Muscle of back (tissue), 11 donors: ENCODE data around the gene P3R3URF. TPM values are rescaled to one million over a fixed set of nuclear protein-coding genes. Genes with fewer than 3 reads are reported as not detected.
A peak's percentile ranks its signal among the peaks of the same experiment; 100 is the strongest.

Source experiments
- DNase-seq, 3 donors: peaks; one replicate each; pipeline versions ENCODE4 v3.0.0 to v3.0.0-alpha.2; 2013
- polyA plus RNA-seq, 10 donors: library from polyadenylated mRNA; unstranded; fragments of 120-200 nt; gene quantifications; one replicate each; pipeline ENCODE4 v1.2.1, GENCODE V29; 2013; ENCODE audit not compliant: insufficient read length in 10 of 10

Gene P3R3URF
- polyA plus RNA-seq, 10 donors, result not detected

GRCh38 chr1:46174448-46175231 lies 1.6 kb downstream of the P3R3URF start, which contains the start of gene TSPAN1:
TSPAN1 (plus strand) TSS chr1:46175087; CDS start chr1:46181108, 6,021 bp downstream.
- DNase-seq, result peak in 2 of 3 donors; percentile 9 to 39

GRCh38 chr1:46173361-46173856 lies 2.9 kb downstream of the P3R3URF start:
- DNase-seq, result peak in 2 of 3 donors; percentile 15 to 55

GRCh38 chr1:46172321-46172720 lies 4.0 kb downstream of the P3R3URF start:
- DNase-seq, result no peak

- no peak for DNase-seq
Measured at GRCh38 chr1:46171871-46172270, 4.4 kb downstream of the P3R3URF start.

GRCh38 chr1:46171351-46171750 lies 4.9 kb downstream of the P3R3URF start:
- DNase-seq, result no peak

- no peak for DNase-seq
Measured at GRCh38 chr1:46169811-46170454, 6.4 kb downstream of the P3R3URF start.

- DNase-seq, result no peak
Measured at GRCh38 chr1:46168477-46168876, 7.8 kb downstream of the P3R3URF start.

- peak in 2 of 3 donors; percentile 29 to 71 for DNase-seq
Measured at GRCh38 chr1:46166521-46167462, 9.5 kb downstream of the P3R3URF start.

GRCh38 chr1:46160212-46160611 lies 16.1 kb downstream of the P3R3URF start:
- DNase-seq, result no peak

GRCh38 chr1:46159516-46159915 lies 16.8 kb downstream of the P3R3URF start:
- no peak for DNase-seq

GRCh38 chr1:46158312-46159281 lies 17.7 kb downstream of the P3R3URF start:
- DNase-seq, result no peak

GRCh38 chr1:46157916-46158311 lies 18.4 kb downstream of the P3R3URF start:
- no peak for DNase-seq

GRCh38 chr1:46153732-46154131 lies 22.6 kb downstream of the P3R3URF start:
- DNase-seq, result no peak

- no peak for DNase-seq
Measured at GRCh38 chr1:46153228-46153627, 23.1 kb downstream of the P3R3URF start.

GRCh38 chr1:46152016-46152415 lies 24.3 kb downstream of the P3R3URF start:
- no peak for DNase-seq

- no peak for DNase-seq
Measured at GRCh38 chr1:46150085-46150484, 26.2 kb downstream of the P3R3URF start.

GRCh38 chr1:46148318-46148717 lies 28.0 kb downstream of the P3R3URF start:
- no peak for DNase-seq

- DNase-seq, result peak in 1 of 3 donors; percentile 31
Measured at GRCh38 chr1:46137916-46138315, 38.4 kb downstream of the P3R3URF start.

- no peak for DNase-seq
Measured at GRCh38 chr1:46136711-46137110, 39.6 kb downstream of the P3R3URF start.

GRCh38 chr1:46134660-46135331 lies 41.5 kb downstream of the P3R3URF start:
- DNase-seq, result peak in 1 of 3 donors; percentile 29
